ENCODE results near the gene HTT.
"Not testable (repeated sequence)": the region's sequence is repeated elsewhere in the genome, so short reads cannot be mapped to it uniquely, and the experiment has no call there.

The HTT gene

DNA sequence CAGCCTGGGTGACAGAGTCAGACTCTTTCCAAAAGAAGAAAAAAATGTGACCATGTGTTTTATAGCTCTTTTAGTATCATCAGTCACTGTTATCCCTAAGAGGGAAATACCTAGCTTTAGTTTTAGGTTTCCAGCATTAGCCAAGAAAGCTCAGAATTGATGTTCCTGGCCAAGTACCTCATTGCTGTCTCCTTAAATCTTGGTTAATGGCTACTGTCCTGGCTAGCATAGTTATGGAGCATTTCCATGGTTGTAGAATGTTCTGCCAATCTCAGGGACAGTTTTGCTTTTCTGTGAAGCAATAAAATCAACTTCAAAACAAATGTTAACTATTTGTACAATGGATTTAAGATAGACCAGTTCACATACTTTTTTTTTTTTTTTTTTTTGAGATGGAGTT is 74.4 kb downstream of the HTT start:
- TF ChIP-seq, protein P1, sequence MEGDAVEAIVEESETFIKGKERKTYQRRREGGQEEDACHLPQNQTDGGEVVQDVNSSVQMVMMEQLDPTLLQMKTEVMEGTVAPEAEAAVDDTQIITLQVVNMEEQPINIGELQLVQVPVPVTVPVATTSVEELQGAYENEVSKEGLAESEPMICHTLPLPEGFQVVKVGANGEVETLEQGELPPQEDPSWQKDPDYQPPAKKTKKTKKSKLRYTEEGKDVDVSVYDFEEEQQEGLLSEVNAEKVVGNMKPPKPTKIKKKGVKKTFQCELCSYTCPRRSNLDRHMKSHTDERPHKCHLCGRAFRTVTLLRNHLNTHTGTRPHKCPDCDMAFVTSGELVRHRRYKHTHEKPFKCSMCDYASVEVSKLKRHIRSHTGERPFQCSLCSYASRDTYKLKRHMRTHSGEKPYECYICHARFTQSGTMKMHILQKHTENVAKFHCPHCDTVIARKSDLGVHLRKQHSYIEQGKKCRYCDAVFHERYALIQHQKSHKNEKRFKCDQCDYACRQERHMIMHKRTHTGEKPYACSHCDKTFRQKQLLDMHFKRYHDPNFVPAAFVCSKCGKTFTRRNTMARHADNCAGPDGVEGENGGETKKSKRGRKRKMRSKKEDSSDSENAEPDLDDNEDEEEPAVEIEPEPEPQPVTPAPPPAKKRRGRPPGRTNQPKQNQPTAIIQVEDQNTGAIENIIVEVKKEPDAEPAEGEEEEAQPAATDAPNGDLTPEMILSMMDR (IDR thresholded peaks at IDR 0.05) = no peak
- Histone ChIP-seq H2AFZ (no peak overlapping the region), H3K4me2 (ENCODE audit: low read length) (no peak overlapping the region), H3K27ac (no peak overlapping the region), H3K4me1 (no peaks in the 10 kb centered on the region), H3K79me2 (no peaks in the 10 kb centered on the region), H3K27me3 (ENCODE audit: control insufficient read depth, insufficient read depth, low read length) (no peaks in the 10 kb centered on the region), H3K9me3 (ENCODE audit: control insufficient read depth, low read length) (no peaks in the 10 kb centered on the region), H3K36me3 (ENCODE audit: control insufficient read depth, insufficient read depth, low read length) (no peaks in the 10 kb centered on the region), H3K9ac (no peak overlapping the region), H3K4me3 (ENCODE audit: low read depth, low read length) (no peak overlapping the region)

DNA sequence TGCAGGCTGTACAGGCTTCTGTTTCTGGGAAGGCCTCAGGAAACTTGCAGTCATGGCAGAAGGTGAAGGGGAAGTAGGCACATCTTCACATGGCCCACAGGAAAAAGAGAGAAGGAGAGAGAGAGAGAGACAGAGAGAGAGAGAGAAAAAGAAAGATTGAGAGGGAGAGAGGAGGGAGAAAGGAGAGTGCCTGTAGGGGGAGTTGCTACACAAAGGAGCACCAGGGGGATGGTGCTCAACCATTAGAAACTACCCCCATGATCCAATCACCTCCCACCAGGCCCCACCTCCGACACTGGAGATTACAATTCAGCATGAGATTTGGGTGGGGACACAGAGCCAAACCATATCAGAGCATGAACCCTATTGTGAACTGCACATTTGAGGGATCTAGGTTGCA is 76.8 kb downstream of the HTT start:
- H3K4me2 ChIP-seq (ENCODE audit: low read length); H3K27me3 ChIP-seq (ENCODE audit: control insufficient read depth, insufficient read depth, low read length); H3K4me3 ChIP-seq (ENCODE audit: low read depth, low read length); H3K9me3 ChIP-seq (ENCODE audit: control insufficient read depth, low read length); H3K79me2 ChIP-seq; H3K4me1 ChIP-seq; H3K9ac ChIP-seq; H3K36me3 ChIP-seq (ENCODE audit: control insufficient read depth, insufficient read depth, low read length); H3K27ac ChIP-seq; H2AFZ ChIP-seq: not testable (repeated sequence)

DNA sequence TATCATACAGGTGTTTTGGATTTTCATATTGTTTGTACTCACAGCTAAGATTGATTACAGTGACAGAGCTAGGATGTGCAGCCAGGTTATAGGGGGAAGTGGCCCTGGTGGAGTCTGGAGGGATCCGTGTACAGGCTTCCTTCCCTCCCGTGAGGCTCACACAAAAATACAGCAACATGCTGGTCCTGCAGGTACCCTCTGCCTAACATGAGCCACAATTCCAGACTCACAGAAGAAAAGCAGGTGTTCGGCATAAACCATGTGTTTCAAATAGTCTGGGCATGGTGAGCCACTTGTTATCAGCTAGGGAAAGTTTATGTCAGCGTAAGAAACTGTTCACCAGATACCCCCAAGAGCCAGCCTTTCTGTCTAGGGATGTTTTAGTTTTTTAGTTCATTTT is 82.9 kb downstream of the HTT start:
- Histone ChIP-seq H2AFZ (no peak overlapping the region), H3K36me3 (ENCODE audit: control insufficient read depth, insufficient read depth, low read length) (no peaks in the 10 kb centered on the region), H3K9ac (no peak overlapping the region), H3K4me3 (ENCODE audit: low read depth, low read length) (no peak overlapping the region), H3K27me3 (ENCODE audit: control insufficient read depth, insufficient read depth, low read length) (no peaks in the 10 kb centered on the region), H3K9me3 (ENCODE audit: control insufficient read depth, low read length) (no peaks in the 10 kb centered on the region), H3K4me1 (no peaks in the 10 kb centered on the region), H3K4me2 (ENCODE audit: low read length) (no peak overlapping the region), H3K79me2 (peaks cover 3% of the 10 kb centered on the region), H3K27ac (no peak overlapping the region)
- TF ChIP-seq, protein P1 (IDR thresholded peaks at IDR 0.05) = no peak

DNA sequence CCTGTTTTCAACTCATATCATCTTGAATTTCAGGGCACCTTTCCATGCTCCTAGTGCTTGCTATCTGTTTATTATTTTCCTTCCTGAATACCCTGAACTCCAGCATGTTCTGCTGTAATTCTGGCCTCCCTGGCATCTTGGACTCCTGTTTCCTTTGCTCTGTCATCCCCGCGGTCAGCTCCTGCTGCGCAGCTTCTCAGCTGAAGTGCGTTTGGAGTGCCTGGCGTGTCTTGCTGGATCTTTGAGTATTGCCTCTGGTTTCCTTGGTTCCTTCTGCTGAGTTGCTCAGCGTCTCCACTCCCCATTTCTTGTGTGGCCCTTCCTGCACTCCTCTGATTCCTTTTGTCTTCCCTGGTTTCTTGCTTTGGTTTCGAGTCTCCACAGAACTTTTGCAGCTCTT is 84.4 kb downstream of the HTT start:
- Histone ChIP-seq H3K4me1 (no peaks in the 10 kb centered on the region), H3K79me2 (peaks cover 3% of the 10 kb centered on the region), H3K9ac (no peak overlapping the region), H3K27me3 (ENCODE audit: control insufficient read depth, insufficient read depth, low read length) (no peaks in the 10 kb centered on the region), H3K36me3 (ENCODE audit: control insufficient read depth, insufficient read depth, low read length) (no peaks in the 10 kb centered on the region), H2AFZ (no peak overlapping the region), H3K9me3 (ENCODE audit: control insufficient read depth, low read length) (no peaks in the 10 kb centered on the region), H3K4me2 (ENCODE audit: low read length) (no peak overlapping the region), H3K4me3 (ENCODE audit: low read depth, low read length) (no peak overlapping the region), H3K27ac (no peak overlapping the region)
- TF ChIP-seq, protein P1 (IDR thresholded peaks at IDR 0.05) = no peak

DNA sequence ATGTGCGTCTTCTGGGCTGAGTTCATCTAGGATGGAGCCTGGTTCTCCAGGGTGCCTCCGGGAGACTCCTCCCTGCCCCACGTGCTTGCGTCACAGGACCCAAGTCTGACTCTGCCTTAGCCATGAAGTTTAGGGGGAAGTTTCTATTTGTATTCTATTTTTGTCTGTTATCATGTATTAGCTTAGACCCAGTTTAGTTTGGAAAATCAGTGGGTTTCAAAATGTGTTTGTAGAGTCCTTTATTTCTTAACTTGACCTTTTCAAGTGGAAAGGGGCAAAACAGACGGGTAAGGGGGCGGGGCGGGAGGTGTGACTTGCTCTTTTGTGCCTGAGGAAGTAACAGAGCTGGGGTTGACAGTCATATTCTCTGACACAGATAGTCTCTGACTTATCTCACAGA is 86.0 kb downstream of the HTT start:
- H3K9me3 ChIP-seq (ENCODE audit: control insufficient read depth, low read length) = no peaks in the 10 kb centered on the region
- no peaks in the 10 kb centered on the region for H3K4me1 ChIP-seq
- no peak overlapping the region for H3K4me3 ChIP-seq (ENCODE audit: low read depth, low read length)
- peaks cover 3% of the 10 kb centered on the region for H3K79me2 ChIP-seq
- H3K36me3 ChIP-seq (ENCODE audit: control insufficient read depth, insufficient read depth, low read length) = no peaks in the 10 kb centered on the region
- no peak overlapping the region for H3K9ac ChIP-seq
- TF ChIP-seq, protein P1 (IDR thresholded peaks at IDR 0.05) = no peak
- no peak overlapping the region for H2AFZ ChIP-seq
- H3K27me3 ChIP-seq (ENCODE audit: control insufficient read depth, insufficient read depth, low read length) = no peaks in the 10 kb centered on the region
- no peak overlapping the region for H3K4me2 ChIP-seq (ENCODE audit: low read length)
- no peak overlapping the region for H3K27ac ChIP-seq

DNA sequence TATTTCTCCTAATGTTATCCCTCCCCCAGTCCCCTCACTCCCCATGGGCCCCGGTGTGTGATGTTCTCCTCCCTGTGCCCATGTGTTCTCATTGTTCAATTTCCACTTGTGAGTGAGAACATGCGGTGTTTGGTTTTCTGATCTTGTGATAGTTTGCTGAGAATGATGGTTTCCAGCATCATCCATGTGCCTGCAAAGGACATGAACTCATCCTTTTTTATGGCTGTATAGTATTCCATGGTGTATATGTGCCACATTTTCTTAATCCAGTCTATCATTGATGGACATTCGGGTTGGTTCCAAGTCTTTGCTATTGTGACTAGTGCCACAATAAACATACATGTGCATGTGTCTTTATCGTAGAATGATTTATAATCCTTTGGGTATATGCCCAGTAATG is 86.6 kb downstream of the HTT start:
- H3K27me3 ChIP-seq (ENCODE audit: control insufficient read depth, insufficient read depth, low read length); H3K4me1 ChIP-seq; H3K9me3 ChIP-seq (ENCODE audit: control insufficient read depth, low read length); H2AFZ ChIP-seq; H3K79me2 ChIP-seq; H3K9ac ChIP-seq; H3K4me2 ChIP-seq (ENCODE audit: low read length); H3K36me3 ChIP-seq (ENCODE audit: control insufficient read depth, insufficient read depth, low read length); H3K4me3 ChIP-seq (ENCODE audit: low read depth, low read length); H3K27ac ChIP-seq: not testable (repeated sequence)

DNA sequence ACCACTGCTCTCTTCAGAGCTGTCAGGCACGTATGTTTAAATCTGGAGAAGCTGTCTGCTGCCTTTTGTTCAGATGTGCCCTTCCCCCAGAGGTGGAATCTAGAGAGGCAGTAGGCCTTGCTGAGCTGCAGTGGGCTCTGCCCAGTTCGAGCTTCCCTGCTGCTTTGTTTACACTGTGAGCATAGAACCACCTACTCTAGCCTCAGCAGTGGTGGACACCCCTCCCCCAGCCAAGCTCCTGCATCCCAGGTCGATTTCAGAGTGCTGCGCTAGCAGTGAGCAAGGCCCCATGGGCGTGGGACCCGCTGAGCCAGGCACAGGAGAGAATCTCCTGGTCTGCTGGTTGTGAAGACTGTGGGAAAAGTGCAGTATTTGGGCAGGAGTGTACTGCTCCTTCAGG is 92.0 kb downstream of the HTT start:
- H3K27me3 ChIP-seq (ENCODE audit: control insufficient read depth, insufficient read depth, low read length); H3K4me3 ChIP-seq (ENCODE audit: low read depth, low read length); H3K4me2 ChIP-seq (ENCODE audit: low read length); H3K9ac ChIP-seq; H2AFZ ChIP-seq; H3K4me1 ChIP-seq; H3K36me3 ChIP-seq (ENCODE audit: control insufficient read depth, insufficient read depth, low read length); H3K79me2 ChIP-seq; H3K9me3 ChIP-seq (ENCODE audit: control insufficient read depth, low read length); H3K27ac ChIP-seq: not testable (repeated sequence)
